Stimulated activated CD8-positive, alpha-beta memory T cell treated with anti-CD3 and anti-CD28 coated beads, Interleukin-12 subunit alpha, Interleukin-12 subunit beta, amount 100 ng/mL, for 4 hours (primary cell): Measurements from ENCODE around the gene STIMATE.

Experiments
- DNase-seq: peaks from one replicate; pipeline ENCODE4 v3.0.0-alpha.2; 2020; ENCODE audit warnings: low read depth

Gene STIMATE

DNA sequence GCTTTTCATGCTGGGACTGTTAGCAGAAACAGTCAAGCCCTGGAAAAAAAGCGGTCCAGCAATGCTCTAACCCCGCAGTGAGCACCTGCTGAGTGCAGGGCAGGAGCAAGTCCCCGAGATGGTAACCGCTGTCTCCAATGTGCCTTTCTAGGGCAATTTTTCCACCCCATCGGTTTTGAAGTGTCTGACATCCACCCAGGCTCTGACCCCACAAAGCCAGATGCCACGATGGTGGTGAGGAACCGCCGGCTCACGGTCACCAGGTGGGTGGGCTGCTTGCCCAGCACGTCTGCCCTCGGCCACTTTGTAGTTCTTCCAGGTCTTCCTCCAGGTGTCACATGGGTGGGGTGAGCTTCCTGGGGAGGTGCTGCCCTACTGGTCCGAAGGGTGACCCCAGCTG, 106.0 kb downstream of the STIMATE start:
- DNase-seq = no peak

DNA sequence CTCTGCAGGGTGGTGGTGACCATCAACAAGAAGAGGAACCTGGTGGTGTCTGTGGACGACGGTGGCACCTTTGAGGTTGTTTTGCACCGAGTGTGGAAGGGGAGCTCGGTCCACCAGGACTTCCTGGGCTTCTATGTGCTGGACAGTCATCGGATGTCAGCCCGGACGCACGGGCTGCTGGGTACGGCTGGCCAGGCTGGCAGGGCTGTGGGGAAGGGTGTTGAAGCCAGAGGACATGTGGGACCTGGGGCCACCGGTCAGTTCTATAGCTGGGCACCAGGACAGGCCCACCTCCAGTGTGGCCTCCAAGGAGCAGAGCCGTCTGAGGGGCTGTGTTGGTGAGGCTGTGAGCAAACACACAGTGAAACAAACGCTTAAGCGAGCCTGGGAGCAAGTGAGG, 106.6 kb downstream of the STIMATE start:
- DNase-seq = no peak

DNA sequence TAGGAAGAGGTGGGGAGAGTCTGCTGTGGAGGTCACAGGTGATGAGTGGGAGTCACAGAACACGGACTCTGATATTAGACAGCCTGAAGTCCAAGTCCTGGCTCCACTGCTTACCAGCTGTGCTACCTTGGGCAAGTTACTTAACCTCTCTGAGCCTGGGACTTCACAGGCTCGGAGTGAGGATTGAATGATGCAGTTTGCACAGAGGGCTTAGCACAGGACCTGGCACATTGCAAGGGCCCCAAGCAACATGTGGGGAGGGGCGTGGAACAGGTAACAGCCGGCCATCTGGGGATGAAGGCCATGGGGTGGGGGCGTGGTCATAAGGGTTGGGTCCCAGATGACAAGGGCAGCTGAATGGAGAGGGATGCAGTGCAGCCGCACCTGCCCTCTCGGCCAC, 107.0 kb downstream of the STIMATE start:
- DNase-seq = no peak

DNA sequence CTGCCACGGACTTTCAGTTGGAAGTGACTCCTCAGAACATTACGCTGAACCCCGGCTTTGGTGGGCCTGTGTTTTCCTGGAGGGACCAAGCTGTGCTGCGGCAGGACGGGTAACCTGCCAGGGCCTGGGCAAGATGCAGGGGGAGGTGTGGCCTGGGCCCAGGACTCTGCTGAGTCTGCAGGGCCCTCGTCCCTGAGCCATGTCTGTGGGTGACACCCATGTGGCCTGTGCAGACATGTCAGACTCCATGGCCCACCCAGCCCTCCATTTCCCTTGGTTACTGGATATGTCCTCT, 107.7 kb downstream of the STIMATE start:
- no peak for DNase-seq

DNA sequence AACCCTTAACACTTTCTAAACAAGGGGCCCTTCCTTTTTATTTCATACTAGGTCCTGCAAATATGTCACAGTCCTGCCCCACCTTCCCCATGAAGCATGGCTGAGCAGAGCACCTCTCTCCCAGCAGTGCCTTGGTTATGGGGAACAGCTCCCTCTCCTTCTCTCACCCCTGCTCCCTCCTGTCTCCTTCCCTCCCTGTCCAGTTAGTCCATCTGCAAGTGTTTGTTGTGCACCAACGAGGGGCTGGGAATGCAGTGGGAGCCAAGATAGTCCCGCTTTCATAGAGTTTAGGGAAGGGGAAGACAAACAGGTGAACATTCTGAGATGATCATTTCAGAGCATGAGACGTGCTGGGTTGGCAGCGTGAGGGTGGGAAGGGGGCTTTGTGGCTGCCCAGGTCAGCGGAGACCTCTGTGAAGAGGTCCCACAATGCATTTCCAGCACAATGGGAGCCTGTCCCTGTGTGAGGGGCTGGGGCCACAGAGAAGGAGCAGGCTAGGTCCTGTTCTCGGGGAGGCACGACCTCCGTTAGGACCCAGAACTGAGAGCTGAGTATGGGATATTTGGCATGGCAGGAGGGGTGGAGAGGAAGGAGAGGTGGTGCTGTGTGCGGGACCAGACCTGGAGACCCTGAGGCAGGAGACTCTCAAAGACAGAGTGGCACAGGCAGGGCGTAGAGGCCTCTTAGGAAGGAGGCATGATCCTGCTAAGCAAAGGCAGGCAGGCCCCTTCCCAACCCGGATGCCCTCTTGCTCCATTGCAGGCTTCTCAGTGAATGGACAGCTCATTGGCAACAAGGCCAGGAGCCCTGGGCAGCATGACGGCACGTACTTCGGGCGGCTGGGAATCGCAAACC, 108.2 kb downstream of the STIMATE start:
- no peak for DNase-seq

DNA sequence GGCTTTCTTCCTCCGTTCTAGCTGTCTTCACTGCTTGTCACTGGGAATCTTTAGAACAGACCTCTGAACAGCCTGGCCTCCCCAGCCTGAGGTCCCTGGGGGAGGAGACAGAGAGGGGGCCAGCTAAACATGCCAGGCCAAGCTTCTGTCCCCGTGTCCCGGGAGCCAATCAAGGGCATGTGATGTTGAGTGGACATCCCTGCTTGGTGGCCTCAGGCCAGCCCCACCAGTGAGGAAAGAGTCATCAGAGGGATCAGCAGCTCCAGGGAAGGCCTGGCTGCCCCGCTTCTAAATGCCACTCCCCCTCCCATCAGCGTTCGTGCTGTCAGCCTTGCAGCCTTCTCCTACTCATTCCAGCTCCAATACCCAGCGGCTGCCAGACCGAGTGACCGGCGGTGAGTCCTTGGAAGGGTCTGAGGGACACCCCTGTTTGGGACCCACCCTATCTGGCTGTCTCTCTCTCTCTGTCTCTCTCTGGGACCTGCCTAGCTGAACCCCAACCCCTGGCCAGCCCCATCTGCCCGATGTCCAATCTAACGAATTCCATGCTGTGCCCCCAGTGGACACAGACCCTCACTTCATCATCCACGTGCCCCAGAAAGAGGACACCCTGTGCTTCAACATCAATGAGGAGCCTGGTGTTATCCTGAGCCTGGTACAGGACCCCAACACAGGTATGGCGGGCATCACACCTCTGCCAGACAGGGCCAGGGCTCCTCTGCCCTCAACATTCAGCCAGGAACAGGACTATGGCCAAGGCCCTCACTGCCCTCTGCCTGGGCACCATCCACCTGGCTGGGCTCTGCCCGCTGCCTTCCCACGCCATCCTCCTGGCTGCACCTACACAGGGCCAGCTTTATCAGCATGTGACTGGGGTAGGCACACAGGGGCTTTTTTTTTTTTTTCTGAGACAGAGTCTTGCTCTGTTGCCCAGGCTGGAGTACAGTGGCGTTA, 109.4 kb downstream of the STIMATE start:
- no peak for DNase-seq

DNA sequence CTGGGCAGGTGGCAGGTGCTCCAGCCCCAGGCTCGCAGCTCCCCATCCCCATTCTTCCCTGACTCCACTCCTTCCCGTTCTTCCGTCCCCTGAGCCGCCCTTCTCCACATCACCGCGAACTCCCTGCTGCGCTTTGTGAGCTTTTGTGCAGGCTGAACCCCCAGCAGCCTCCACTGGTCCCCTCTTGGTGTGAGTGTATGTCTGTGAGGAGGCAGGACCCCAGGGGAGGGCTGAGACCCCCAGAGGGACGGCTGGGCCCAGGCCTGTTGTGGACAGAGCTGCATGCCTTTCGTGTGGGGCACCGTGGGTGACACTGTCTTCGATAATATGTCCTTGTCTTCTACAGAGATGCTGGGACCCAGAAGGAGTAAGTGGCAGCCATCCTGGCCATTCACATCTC, 110.1 kb downstream of the STIMATE start:
- no peak for DNase-seq
